ENCODE data around the gene FBXO9.
A peak's percentile ranks its signal among the peaks of the same experiment; 100 is the strongest.

Gene FBXO9

GRCh38 chr6:53119349-53119748 lies 54.1 kb downstream of the FBXO9 start:
- TF ChIP-seq CTCF (conservative IDR thresholded peaks at IDR 0.05) (no peak), ZFX (IDR thresholded peaks at IDR 0.05) (no peak)
- peak overlapping the region; percentile 88 for H3K27ac ChIP-seq

GRCh38 chr6:53119772-53120409 lies 54.7 kb downstream of the FBXO9 start:
- H3K27ac ChIP-seq: peak overlapping the region; percentile 88
- TF ChIP-seq ZFX (IDR thresholded peaks at IDR 0.05) (no peak), CTCF (conservative IDR thresholded peaks at IDR 0.05) (no peak)

- H3K27ac ChIP-seq: no peak overlapping the region
Observed at GRCh38 chr6:53124131-53124800, 59.1 kb downstream of the FBXO9 start.

GRCh38 chr6:53125276-53125675 lies 60.1 kb downstream of the FBXO9 start:
- TF ChIP-seq CTCF (conservative IDR thresholded peaks at IDR 0.05) (no peak), ZFX (IDR thresholded peaks at IDR 0.05) (no peak)
- no peak overlapping the region for H3K27ac ChIP-seq

More at GRCh38 chr6:53124131-53124800, 59.1 kb downstream of the FBXO9 start:
- TF ChIP-seq CTCF (conservative IDR thresholded peaks at IDR 0.05) (no peak), ZFX (IDR thresholded peaks at IDR 0.05) (no peak)

- no peak for TF ChIP-seq CTCF (conservative IDR thresholded peaks at IDR 0.05)
- no peak for TF ChIP-seq ZFX (IDR thresholded peaks at IDR 0.05)
- H3K27ac ChIP-seq: no peak overlapping the region
Observed at GRCh38 chr6:53128842-53129241, 63.6 kb downstream of the FBXO9 start.

GRCh38 chr6:53130569-53131290 lies 65.5 kb downstream of the FBXO9 start:
- no peak overlapping the region for H3K27ac ChIP-seq
- no peak for TF ChIP-seq ZFX (IDR thresholded peaks at IDR 0.05)
- TF ChIP-seq CTCF (conservative IDR thresholded peaks at IDR 0.05): no peak

- H3K27ac ChIP-seq: no peak overlapping the region; the same call in 1 of the 2 replicates
- TF ChIP-seq ZFX (IDR thresholded peaks at IDR 0.05): no peak
- TF ChIP-seq CTCF (conservative IDR thresholded peaks at IDR 0.05): no peak
Observed at GRCh38 chr6:53133961-53134360, 68.8 kb downstream of the FBXO9 start.
